Measurements from ENCODE around the gene RNF7.
"Not testable (repeated sequence)": the region's sequence is repeated elsewhere in the genome, so short reads cannot be mapped to it uniquely, and the experiment has no call there.

RNF7 gene

GRCh38 chr3:141746962-141747361, 8.9 kb downstream of the RNF7 start:
- TF ChIP-seq CTCF (IDR thresholded peaks at IDR 0.05; ENCODE audit: low read depth, low read length): no peak
- no peak overlapping the region for H3K4me3 ChIP-seq (ENCODE audit: low read depth, low read length)

GRCh38 chr3:141753399-141753798, 15.3 kb downstream of the RNF7 start:
- H3K4me3 ChIP-seq (ENCODE audit: low read depth, low read length): no peak overlapping the region
- no peak for TF ChIP-seq CTCF (IDR thresholded peaks at IDR 0.05; ENCODE audit: low read depth, low read length)

GRCh38 chr3:141754032-141754431, 15.9 kb downstream of the RNF7 start:
- no peak overlapping the region for H3K4me3 ChIP-seq (ENCODE audit: low read depth, low read length)
- no peak for TF ChIP-seq CTCF (IDR thresholded peaks at IDR 0.05; ENCODE audit: low read depth, low read length)

- not testable (repeated sequence) for H3K4me3 ChIP-seq (ENCODE audit: low read depth, low read length)
Measured at GRCh38 chr3:141762552-141762951, 24.5 kb downstream of the RNF7 start.

GRCh38 chr3:141763088-141763750, 25.1 kb downstream of the RNF7 start, which contains the start of gene GRK7:
TSS of gene GRK7 (plus strand) at chr3:141763408. CDS start at chr3:141778285, 14,877 bp downstream.
- H3K4me3 ChIP-seq (ENCODE audit: low read depth, low read length): no peak within 1 kb of the TSS
- no peak for TF ChIP-seq CTCF (IDR thresholded peaks at IDR 0.05; ENCODE audit: low read depth, low read length)

- H3K4me3 ChIP-seq (ENCODE audit: low read depth, low read length): no peak overlapping the region
- TF ChIP-seq CTCF (IDR thresholded peaks at IDR 0.05; ENCODE audit: low read depth, low read length): no peak
Measured at GRCh38 chr3:141764045-141764444, 25.9 kb downstream of the RNF7 start.

GRCh38 chr3:141764465-141764864, 26.4 kb downstream of the RNF7 start:
- no peak for TF ChIP-seq CTCF (IDR thresholded peaks at IDR 0.05; ENCODE audit: low read depth, low read length)
- no peak overlapping the region for H3K4me3 ChIP-seq (ENCODE audit: low read depth, low read length)

- no peak overlapping the region for H3K4me3 ChIP-seq (ENCODE audit: low read depth, low read length)
- TF ChIP-seq CTCF (IDR thresholded peaks at IDR 0.05; ENCODE audit: low read depth, low read length): no peak
Measured at GRCh38 chr3:141764986-141765385, 26.9 kb downstream of the RNF7 start.

Measured in WI38 (cell line).